PC-3 (cell line): ENCODE results near the gene GPA33.

Source experiments
- CTCF ChIP-seq: fragments of 300-600 bp; sonication (generic); conservative IDR thresholded peaks from 2 replicates; pipeline ENCODE4 v1.5.1; 2017; ENCODE audit warnings: antibody characterized with exemption, low read depth, mild to moderate bottlenecking, low read length
- EZH2phosphoT487 ChIP-seq: fragments of 300-600 bp; sonication (generic); IDR thresholded peaks from 2 replicates; pipeline ENCODE4 v1.6.1; 2018; ENCODE audit warnings: mild to moderate bottlenecking, antibody characterized with exemption, low read length, borderline replicate concordance

- TF ChIP-seq CTCF (no peak), EZH2phosphoT487 (no peak)
Measured at GRCh38 chr1:167127236-167127635, 37.1 kb upstream of the GPA33 start.
